Measurements from ENCODE around the gene EAF1.
"Not testable (repeated sequence)": the region's sequence is repeated elsewhere in the genome, so short reads cannot be mapped to it uniquely, and the experiment has no call there.

Gene EAF1

DNA sequence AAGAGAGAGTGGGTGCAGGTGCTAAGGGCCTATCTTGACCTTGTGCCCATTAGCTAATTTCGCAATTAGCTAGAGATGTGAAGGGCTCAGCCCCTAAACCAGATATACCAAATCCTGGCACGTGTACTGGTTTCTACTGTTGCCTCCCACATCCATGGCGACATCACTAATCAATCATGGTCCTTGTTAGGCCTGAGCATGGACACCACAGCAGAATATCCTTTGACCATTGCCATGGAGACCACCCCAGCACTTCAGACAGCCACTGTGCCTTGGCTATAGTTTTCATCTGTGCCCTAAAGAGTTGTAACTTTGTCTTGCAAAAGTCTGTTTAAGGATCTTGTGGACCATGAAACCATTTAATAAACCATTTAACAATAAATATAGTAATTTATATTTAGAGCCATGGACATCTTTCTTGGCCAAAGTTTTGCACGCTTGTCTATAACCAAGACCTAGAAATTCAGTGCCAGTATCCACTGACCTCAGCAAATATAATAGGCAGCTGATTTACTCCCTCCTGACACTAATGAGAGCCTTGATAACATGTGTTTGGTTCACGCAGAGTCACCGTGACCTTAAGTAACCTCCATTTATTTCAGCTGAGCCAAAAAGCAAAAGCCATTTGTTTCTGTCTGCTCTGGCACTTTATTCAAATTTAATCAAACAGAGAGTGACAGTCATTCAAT is 50.7 kb downstream of the EAF1 start:
- DNase-seq (ENCODE audit: low read depth in 1 of 2, low spot score in 1 of 2) = no peak

DNA sequence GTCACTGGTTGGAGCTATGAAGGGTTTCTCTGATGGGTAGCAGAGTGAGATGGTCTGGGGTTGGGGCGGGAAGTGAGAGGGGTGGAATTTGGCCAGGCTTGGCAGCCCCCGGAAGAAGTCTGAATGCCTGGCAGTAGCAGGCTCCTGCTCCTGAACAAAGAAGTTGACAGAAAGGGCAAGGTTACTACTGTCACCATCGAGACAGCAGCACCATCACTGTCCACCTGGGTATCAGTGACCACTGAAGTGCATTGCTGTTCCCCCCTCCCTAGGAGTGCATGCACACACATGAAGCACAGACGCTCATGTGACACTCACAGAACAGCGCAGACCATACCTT is 51.2 kb downstream of the EAF1 start:
- no peak for DNase-seq (ENCODE audit: low read depth in 1 of 2, low spot score in 1 of 2)

DNA sequence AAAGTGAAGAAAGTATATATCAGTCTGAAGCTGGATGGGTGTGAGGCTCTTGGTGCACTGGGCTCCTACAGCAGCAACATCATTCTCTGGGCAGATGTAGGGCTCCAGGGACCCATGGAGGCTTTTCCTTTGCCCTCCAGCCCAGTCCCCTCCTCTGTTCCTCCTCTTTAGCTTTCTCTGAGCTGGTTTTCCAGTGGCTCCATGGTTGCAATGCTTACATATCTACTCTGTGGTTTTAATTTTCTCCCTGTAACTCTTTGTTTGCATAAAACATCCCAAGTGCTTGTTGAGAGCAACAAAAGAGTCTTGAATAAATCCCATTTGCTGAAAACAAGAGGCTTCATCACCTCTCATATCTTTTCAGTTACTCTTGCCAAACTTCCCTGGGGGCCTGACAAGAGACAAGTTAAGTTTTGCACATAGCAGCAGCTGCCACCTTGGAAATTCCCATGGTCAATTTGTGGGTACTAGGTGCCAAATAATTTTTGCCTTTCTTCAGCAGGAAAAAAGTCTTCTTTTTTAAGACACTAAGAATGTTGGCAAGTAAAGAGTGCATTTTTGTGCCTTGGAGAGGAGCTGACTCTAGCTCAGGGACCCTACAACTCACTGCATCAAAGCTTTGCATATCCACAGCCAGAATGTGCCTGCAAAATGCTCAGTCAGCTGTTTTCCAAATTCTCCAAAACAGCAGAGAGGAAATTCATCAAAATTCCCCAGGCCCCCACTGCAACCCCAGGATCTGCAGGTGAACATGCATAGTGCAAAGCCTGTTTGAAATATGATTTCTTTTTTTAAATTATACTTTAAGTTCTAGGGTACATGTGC is 52.2 kb downstream of the EAF1 start:
- no peak for DNase-seq (ENCODE audit: low read depth in 1 of 2, low spot score in 1 of 2)

DNA sequence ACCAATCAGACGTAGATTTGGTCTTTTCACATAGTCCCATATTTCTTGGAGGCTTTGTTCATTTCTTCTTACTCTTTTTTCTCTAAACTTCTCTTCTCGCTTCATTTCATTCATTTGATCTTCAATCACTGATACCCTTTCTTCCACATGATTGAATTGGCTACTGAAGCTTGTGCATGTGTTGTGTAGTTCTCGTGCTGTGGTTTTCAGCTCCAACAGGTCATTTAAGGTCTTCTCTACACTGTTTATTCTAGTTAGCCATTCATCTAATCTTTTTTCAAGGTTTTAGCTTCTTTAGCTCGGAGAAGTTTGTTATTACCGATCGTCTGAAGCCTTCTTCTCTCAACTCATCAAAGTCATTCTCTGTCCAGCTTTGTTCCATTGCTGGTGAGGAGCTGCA is 57.2 kb downstream of the EAF1 start:
- DNase-seq (ENCODE audit: low read depth in 1 of 2, low spot score in 1 of 2) = not testable (repeated sequence)

DNA sequence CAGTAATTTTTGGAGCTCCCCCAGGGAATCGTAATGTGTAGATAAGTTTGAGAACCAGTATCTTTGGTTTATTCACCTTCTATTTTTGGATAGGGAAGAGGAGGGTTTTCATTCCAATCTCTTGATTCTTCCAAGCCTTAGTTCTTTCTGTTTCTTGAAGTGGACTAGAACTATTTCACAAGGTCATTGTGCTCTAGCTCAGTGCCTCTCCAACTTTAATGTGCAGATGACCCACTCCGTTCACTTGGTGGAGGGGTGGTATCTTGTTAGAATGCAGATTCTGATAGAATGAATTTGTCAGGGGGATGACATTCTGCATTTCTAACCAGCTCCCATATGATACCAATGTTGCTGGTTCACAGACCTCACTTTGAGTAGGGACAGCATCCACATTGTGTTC is 58.6 kb downstream of the EAF1 start:
- no peak for DNase-seq (ENCODE audit: low read depth in 1 of 2, low spot score in 1 of 2)

DNA sequence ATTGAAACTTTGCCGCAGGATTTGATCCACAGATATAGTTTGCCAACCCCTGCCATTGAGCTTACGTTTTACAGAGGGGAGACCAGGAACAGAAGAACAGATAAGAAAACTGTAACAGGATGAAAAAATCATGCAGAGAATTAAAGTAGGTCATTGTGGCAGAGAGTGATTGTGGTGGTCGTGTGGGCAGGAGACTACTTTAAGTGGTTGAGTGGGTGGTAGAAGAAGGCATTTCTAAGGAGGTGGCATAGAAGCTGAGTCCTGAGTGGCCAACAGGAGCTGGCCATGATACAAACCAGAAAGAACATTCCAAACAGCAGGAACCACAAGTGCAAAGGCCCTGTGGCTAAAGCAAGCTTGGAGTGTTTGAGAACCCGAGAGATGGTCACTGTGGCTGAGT is 59.6 kb downstream of the EAF1 start:
- no peak for DNase-seq (ENCODE audit: low read depth in 1 of 2, low spot score in 1 of 2)

DNA sequence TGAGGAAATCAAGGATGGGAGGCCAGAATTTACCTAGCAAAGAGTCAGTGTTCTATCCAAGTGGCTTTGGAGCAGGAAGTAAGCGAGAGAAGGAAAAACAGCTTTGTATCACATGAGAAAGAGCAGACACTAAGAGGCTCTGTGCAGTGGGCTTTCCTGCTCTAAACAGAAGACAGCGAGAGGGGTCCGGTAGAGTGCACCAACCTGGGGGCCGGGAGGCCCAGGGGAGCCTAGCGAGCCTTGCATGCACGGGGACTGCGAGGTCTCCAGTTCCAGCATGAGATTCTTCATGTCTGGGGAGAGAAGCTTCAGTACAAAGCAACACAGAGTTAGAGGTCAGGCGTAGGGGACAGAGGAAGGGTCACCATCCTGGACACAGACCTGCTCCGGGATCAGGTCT is 60.6 kb downstream of the EAF1 start:
- DNase-seq (ENCODE audit: low read depth in 1 of 2, low spot score in 1 of 2) = no peak

DNA sequence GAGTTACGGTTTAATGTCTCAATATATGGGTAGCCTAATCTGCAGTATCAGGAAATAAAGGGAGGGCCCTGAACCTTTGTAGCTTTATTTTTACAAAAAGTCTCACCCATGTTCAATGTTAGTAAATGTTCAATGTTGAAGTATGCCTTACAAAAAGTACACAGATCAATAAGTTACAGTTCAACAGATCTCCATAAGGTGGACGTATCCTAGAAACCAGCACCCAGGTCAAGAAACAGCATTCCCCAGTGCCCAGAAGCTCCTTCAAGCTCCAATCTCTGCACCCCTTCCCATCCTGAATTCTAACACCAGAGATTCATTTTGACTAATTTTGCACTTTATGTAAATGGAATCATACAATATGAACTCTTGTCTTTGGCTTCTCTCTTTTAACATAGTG is 62.8 kb downstream of the EAF1 start:
- no peak for DNase-seq (ENCODE audit: low read depth in 1 of 2, low spot score in 1 of 2)

DNA sequence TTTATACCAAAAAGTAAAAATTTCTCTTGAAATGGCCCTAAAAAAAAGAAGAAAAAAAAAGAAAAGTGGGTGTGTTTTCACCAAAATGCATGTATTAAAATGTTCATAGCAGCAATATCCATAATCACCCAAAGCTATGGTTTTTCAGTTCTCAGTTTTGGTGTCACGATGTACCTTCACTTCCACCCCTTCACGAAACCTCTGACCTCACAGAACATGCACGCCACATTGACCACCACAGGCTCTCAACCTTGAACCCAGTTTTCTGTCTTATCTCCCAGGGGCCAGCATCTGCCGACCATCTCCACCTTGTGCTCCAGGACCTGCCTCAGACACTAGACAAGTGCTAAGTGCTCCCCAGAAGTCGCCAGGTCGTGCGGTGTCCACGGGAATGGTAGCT is 63.7 kb downstream of the EAF1 start:
- DNase-seq (ENCODE audit: low read depth in 1 of 2, low spot score in 1 of 2) = no peak

Measured in activated T-helper 1 cell treated with anti-CD3 and anti-CD28 coated beads, Interleukin-2, amount 50 U/mL, for 16 hours (primary cell).